Stomach (tissue), 9 donors: Measurements from ENCODE around the gene CNTFR. TPM values are rescaled to one million over a fixed set of nuclear protein-coding genes. Genes with fewer than 3 reads are reported as not detected.
A peak's percentile ranks its signal among the peaks of the same experiment; 100 is the strongest.

Source experiments
- DNase-seq, 2 donors: peaks; one replicate each; pipeline versions ENCODE4 v3.0.0 to v3.0.0-alpha.2; 2013 to 2019
- H3K27ac ChIP-seq, 5 donors: fragments of 200-600 bp in 4 of 5; sonication (generic) in 4 of 5; one replicate each; pipeline ENCODE4 v1.5.1; 2013 to 2019; ENCODE audit warnings: mild to moderate bottlenecking in 1 of 5, moderate library complexity in 1 of 5
- H3K27me3 ChIP-seq, 3 donors: fragments of 200-600 bp; sonication (generic); one replicate each; pipeline ENCODE4 v1.5.1; 2017 to 2019; ENCODE audit warnings: mixed run types in 1 of 3
- H3K36me3 ChIP-seq, 4 donors: fragments of 200-600 bp; sonication (generic); 1 replicate in 3 of 4; 2 replicates in 1 of 4; pipeline ENCODE4 v1.5.1; 2016 to 2019
- H3K4me1 ChIP-seq, 4 donors: fragments of 200-600 bp; sonication (generic); one replicate each; pipeline ENCODE4 v1.5.1; 2016 to 2019
- H3K4me3 ChIP-seq, 4 donors: fragments of 200-600 bp; sonication (generic) in 3 of 4; one replicate each; pipeline ENCODE4 v1.5.1; 2016 to 2019; ENCODE audit warnings: mild to moderate bottlenecking in 1 of 4
- H3K9me3 ChIP-seq, 4 donors: fragments of 200-600 bp; sonication (generic); one replicate each; pipeline ENCODE4 v1.5.1; 2016 to 2019
- EP300 ChIP-seq: sonication (generic); formaldehyde crosslinking; IDR thresholded peaks from one replicate; pipeline ENCODE4 v1.6.1; 2017; ENCODE audit warnings: antibody characterized with exemption
- POLR2A ChIP-seq, 4 donors: fragments of 450-650 bp; IDR thresholded peaks; one replicate each; pipeline ENCODE4 v1.6.1; 2016; ENCODE audit warnings: antibody characterized with exemption in 4 of 4, control low read depth in 2 of 4, mild to moderate bottlenecking in 1 of 4, moderate library complexity in 1 of 4
- POLR2AphosphoS5 ChIP-seq, 3 donors: sonication (generic); formaldehyde crosslinking; IDR thresholded peaks; one replicate each; pipeline ENCODE4 v1.6.1; 2016; ENCODE audit warnings: antibody characterized with exemption in 3 of 3
- WGBS, 5 donors: extraction: QIAGEN DNeasy Blood & Tissue Kit in 3 of 5; methylation state at CpG; one replicate each; pipeline versions ENCODE4 v1.1.5 to v1.1.7; 2013 to 2018; 5-methylcytosine and 5-hydroxymethylcytosine counted together
- intact Hi-C: fragments of 100-400 bp; cut with DNase I; formaldehyde crosslinking; loops from one replicate; pipeline ENCODE4 v1.15.1; 2023; ENCODE audit warnings: low total_unique reads
- polyA plus RNA-seq, 3 donors: library from polyadenylated mRNA; stranded (reverse); fragments of 200-250 nt; gene quantifications; one replicate each; pipeline ENCODE4 v1.2.3, GENCODE V29; 2013
- total RNA-seq, 5 donors: library from RNA; depleted of rRNA; stranded (reverse); fragments of >200 nt; gene quantifications; one replicate each; pipeline versions ENCODE4 v1.1.0 to v1.2.3, GENCODE V29; 2014 to 2016
- TF ChIP-seq, protein P1 (sequence below), 7 experiments: fragments of 450-650 bp in 4 of 7; fragments of 200-600 bp in 3 of 7; sonication (generic) in 3 of 7; IDR thresholded peaks; one replicate each; pipeline ENCODE4 v1.5.1; 2016 to 2019; ENCODE audit warnings: antibody characterized with exemption in 7 of 7, control low read depth in 2 of 7, mild to moderate bottlenecking in 1 of 7
- donor health status: healthy with polysubstance abuse.
- donor health status: Bipolar disorder and iron deficiency.
- donor health status: healthy.

Gene CNTFR
- total and polyA plus RNA-seq, 8 donors: 2.2 to 15.8 (median 2.9) TPM; not detected in 1

DNA sequence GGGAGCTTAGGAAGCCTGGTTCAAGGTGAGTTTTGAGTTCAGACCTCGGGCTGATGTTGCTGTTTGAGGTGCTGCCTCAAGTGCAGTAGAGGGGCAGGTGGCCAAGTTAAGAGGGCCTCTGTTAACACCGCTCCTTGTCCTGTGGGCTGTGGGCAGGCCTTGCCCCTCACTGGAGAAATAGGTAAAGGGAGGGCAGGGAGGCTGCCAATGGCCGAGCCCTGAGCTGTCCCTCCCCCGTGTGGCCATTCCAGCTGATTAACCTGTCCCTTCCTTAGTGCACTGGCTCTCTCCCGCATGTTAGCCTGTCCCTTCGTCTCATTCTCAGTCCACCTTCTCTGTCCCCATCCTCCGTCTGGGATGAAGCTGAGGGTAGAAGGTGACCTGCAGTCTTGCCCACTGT is 21.4 kb downstream of the CNTFR start:
- intact Hi-C loops: no loop called here
- H3K4me1 ChIP-seq: peaks cover 0 to 16% (median 4%) of the 10 kb centered on the region in 4 donors
- no peak for DNase-seq
- TF ChIP-seq POLR2AphosphoS5 (IDR thresholded peaks at IDR 0.05): no peak
- TF ChIP-seq POLR2A (IDR thresholded peaks at IDR 0.05): no peak
- no peak for TF ChIP-seq EP300
- TF ChIP-seq, protein P1, sequence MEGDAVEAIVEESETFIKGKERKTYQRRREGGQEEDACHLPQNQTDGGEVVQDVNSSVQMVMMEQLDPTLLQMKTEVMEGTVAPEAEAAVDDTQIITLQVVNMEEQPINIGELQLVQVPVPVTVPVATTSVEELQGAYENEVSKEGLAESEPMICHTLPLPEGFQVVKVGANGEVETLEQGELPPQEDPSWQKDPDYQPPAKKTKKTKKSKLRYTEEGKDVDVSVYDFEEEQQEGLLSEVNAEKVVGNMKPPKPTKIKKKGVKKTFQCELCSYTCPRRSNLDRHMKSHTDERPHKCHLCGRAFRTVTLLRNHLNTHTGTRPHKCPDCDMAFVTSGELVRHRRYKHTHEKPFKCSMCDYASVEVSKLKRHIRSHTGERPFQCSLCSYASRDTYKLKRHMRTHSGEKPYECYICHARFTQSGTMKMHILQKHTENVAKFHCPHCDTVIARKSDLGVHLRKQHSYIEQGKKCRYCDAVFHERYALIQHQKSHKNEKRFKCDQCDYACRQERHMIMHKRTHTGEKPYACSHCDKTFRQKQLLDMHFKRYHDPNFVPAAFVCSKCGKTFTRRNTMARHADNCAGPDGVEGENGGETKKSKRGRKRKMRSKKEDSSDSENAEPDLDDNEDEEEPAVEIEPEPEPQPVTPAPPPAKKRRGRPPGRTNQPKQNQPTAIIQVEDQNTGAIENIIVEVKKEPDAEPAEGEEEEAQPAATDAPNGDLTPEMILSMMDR (IDR thresholded peaks at IDR 0.05): no peak
- no peaks in the 10 kb centered on the region for H3K36me3 ChIP-seq
- peaks cover 0 to 54% (median 13%) of the 10 kb centered on the region in 3 donors for H3K27me3 ChIP-seq
- H3K9me3 ChIP-seq: no peaks in the 10 kb centered on the region
- no peak overlapping the region for H3K27ac ChIP-seq
- H3K4me3 ChIP-seq: no peak overlapping the region
- 53 to 75% (median 66%) methylated on average over 5 to 7 of the region's 7 CpGs for WGBS, 5 donors

DNA sequence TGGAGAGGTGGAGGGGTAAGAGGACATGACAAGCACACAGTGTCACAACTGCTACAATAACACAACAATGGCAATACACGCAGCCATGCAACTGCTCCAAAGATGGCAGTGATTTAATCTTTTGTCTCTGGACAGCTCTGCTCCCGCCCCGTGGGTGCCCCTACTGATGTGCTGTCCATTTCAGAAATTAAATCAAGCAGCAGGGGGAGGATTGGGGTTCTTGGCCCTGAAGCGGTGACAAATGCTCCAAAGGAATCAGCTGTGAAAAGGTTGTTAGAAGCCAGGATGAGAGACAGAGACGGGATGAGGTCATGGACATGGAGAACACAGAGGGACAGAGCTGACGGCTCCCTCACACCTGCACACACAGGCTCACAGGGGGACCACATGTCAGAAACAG is 22.6 kb downstream of the CNTFR start:
- Histone ChIP-seq H3K9me3 (peaks cover 0 to 5% (median 2%) of the 10 kb centered on the region in 4 donors), H3K4me1 (peaks cover 0 to 16% (median 2%) of the 10 kb centered on the region in 4 donors), H3K27ac (no peak overlapping the region), H3K27me3 (peaks cover 0 to 59% (median 13%) of the 10 kb centered on the region in 3 donors), H3K4me3 (no peak overlapping the region), H3K36me3 (no peaks in the 10 kb centered on the region)
- TF ChIP-seq, protein P1 (IDR thresholded peaks at IDR 0.05): no peak
- TF ChIP-seq POLR2AphosphoS5 (IDR thresholded peaks at IDR 0.05) (no peak), POLR2A (IDR thresholded peaks at IDR 0.05) (no peak), EP300 (no peak)
- intact Hi-C loops: no loop called here
- 70 to 85% (median 77%) methylated on average over 6 of the region's 6 CpGs for WGBS, 5 donors
- DNase-seq: no peak

DNA sequence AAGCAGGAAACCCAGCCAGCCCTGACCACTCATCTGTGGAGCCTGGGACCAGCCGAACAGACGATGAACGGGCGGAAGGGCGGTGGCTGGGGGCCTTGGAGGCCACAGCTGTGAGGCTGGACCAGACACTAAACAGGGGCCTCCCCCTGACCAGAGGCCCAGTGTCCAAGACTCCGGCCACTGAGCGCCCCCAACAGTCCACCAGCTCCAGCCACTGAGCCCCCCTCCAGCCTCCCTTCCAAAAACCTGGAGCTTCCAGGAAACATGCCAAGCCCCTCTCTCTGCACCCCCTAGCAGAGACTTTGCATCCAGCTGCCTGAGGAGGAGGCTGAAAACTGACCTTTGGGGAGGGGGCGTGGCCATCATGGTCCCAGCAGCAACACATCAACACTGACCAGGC is 23.2 kb downstream of the CNTFR start:
- peaks cover 0 to 63% (median 13%) of the 10 kb centered on the region in 3 donors for H3K27me3 ChIP-seq
- H3K4me3 ChIP-seq: no peak overlapping the region
- peaks cover 0 to 16% (median 1%) of the 10 kb centered on the region in 4 donors for H3K4me1 ChIP-seq
- 43 to 70% (median 62%) methylated on average over 1 to 8 of the region's 8 CpGs for WGBS, 5 donors
- intact Hi-C loops: no loop called here
- DNase-seq: peak in 1 of 2 donors; percentile 57
- H3K27ac ChIP-seq: no peak overlapping the region
- H3K36me3 ChIP-seq: no peaks in the 10 kb centered on the region
- H3K9me3 ChIP-seq: peaks cover 0 to 7% (median 3%) of the 10 kb centered on the region in 4 donors
- TF ChIP-seq, protein P1 (IDR thresholded peaks at IDR 0.05): no peak
- TF ChIP-seq EP300: no peak
- TF ChIP-seq POLR2A (IDR thresholded peaks at IDR 0.05): no peak
- no peak for TF ChIP-seq POLR2AphosphoS5 (IDR thresholded peaks at IDR 0.05)

GRCh38 chr9:34565856-34566255 is 23.7 kb downstream of the CNTFR start:
- TF ChIP-seq POLR2A (IDR thresholded peaks at IDR 0.05) (no peak), POLR2AphosphoS5 (IDR thresholded peaks at IDR 0.05) (no peak), EP300 (no peak)
- TF ChIP-seq, protein P1 (IDR thresholded peaks at IDR 0.05): no peak
- intact Hi-C loops: no loop called here
- peaks cover 0 to 67% (median 13%) of the 10 kb centered on the region in 3 donors for H3K27me3 ChIP-seq
- H3K4me1 ChIP-seq: peaks cover 1 to 13% (median 5%) of the 10 kb centered on the region in 4 donors
- H3K9me3 ChIP-seq: peaks cover 0 to 7% (median 3%) of the 10 kb centered on the region in 4 donors
- whole genome bisulfite sequencing, 5 donors: 55 to 68% (median 58%) methylated on average over 8 of the region's 8 CpGs
- no peaks in the 10 kb centered on the region for H3K36me3 ChIP-seq
- DNase-seq: no peak
- no peak overlapping the region for H3K4me3 ChIP-seq
- H3K27ac ChIP-seq: no peak overlapping the region
